RWPE1 (cell line): Measurements from ENCODE around the gene SMURF2.
A peak's percentile ranks its signal among the peaks of the same experiment; 100 is the strongest.
"Not testable (repeated sequence)": the region's sequence is repeated elsewhere in the genome, so short reads cannot be mapped to it uniquely, and the experiment has no call there.

Source experiments
- CTCF ChIA-PET: fragments of 350-600 bp; sonication (Branson Sonifier 250); formaldehyde crosslinking; extraction: SDS; loops from one replicate; lab custom pipeline; 2021; lab: Yijun Ruan, JAX
- POLR2A ChIA-PET: fragments of 400-600 bp; formaldehyde crosslinking; extraction: SDS; loops from one replicate; lab custom pipeline; 2020; ENCODE audit warnings: antibody characterized with exemption; ENCODE audit not compliant: low non-redundant PET; lab: Yijun Ruan, JAX
- DNase-seq: peaks from one replicate; pipeline ENCODE4 v3.0.0; 2012; ENCODE audit warnings: low spot score
- H3K27ac ChIP-seq: fragments of 450-650 bp; 2 replicates; pipeline ENCODE4 v1.5.1; 2017
- CTCF ChIP-seq: fragments of 450-650 bp; conservative IDR thresholded peaks from 2 replicates; pipeline ENCODE4 v1.5.1; 2017; ENCODE audit warnings: low read depth, mild to moderate bottlenecking

SMURF2 gene

GRCh38 chr17:64621772-64622171, 40.3 kb downstream of the SMURF2 start:
- CTCF ChIA-PET, result no interaction called here
- POLR2A ChIA-PET, result no interaction called here
- H3K27ac ChIP-seq, result peak overlapping the region; percentile 46
- TF ChIP-seq CTCF, result no peak
- DNase-seq, result no peak

- H3K27ac ChIP-seq, result no peak overlapping the region
- ChIA-PET CTCF (no interaction called here), POLR2A (no interaction called here)
- no peak for TF ChIP-seq CTCF
- no peak for DNase-seq
Measured at GRCh38 chr17:64618848-64619247, 43.3 kb downstream of the SMURF2 start.

DNA sequence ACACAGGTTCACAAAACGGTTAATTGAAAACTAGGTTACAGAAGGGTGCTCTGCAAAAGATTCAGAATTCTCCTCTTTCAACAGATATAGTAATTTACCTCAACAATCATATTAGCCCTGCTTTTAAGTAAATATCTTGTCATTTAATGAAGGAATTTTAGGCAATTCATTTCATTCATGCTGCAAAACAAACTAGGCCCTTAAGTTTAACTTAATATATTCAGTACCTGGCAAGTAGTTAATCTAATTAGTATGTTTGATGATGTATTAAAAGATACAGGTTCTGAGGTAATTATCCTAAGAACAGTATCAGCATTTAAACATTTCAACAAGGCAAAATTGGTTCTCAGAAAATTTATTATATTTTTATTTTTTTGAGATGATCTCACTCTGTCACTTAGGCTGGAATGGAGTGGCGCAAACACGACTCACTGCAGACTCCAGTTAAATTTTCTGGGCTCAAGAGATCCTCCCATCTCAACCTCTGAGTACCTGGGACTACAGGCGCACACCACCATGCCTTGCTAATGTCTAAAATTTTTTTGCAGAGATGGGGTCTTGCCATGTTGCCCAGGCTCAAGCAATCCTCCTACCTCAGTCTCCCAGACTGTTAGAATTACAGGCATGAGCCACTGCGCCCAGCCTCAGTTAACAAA, 44.9 kb downstream of the SMURF2 start:
- CTCF ChIA-PET, result interaction anchor here (0.6 kb wide), 2 partner anchors 28 to 32 kb away, joined by 3 read pairs; no protein-coding TSS in a partner anchor
- DNase-seq, result no peak
- no peak for TF ChIP-seq CTCF

GRCh38 chr17:64615028-64615677, 47.0 kb downstream of the SMURF2 start:
- CTCF ChIA-PET, result no interaction called here
- TF ChIP-seq CTCF, result no peak
- no peak for DNase-seq
- POLR2A ChIA-PET, result no interaction called here
- no peak overlapping the region for H3K27ac ChIP-seq

More for the DNA sequence above, 44.9 kb downstream of the SMURF2 start:
- POLR2A ChIA-PET, result no interaction called here
- H3K27ac ChIP-seq, result no peak overlapping the region

GRCh38 chr17:64614266-64615027, 47.7 kb downstream of the SMURF2 start:
- TF ChIP-seq CTCF, result no peak
- DNase-seq, result no peak
- H3K27ac ChIP-seq, result no peak overlapping the region
- CTCF ChIA-PET, result interaction anchor here (0.7 kb wide), 1 partner anchor 200 kb away, joined by 3 read pairs; no protein-coding TSS in a partner anchor
- POLR2A ChIA-PET, result interaction anchor here (0.5 kb wide), 1 partner anchor 37 kb away, joined by 4 read pairs; no protein-coding TSS in a partner anchor

DNA sequence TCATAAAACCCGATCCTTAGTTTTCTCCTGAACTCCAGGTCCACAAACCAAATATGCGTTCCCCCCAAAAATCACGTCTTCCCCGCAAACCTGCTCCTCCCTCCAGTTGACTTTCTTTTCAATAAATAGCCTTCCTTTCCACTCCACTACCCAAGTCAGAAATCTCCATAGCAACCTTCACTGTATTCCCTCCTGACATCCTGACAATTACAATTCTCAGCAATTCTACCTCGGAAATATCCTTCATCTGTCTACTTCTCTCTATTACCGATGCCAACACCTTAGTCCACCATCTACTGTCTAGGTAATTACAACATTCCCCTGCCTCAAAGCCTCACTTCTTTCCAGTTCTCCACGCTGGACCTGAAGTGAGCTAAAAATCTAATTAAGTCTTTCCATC, 50.7 kb downstream of the SMURF2 start:
- H3K27ac ChIP-seq, result no peak overlapping the region
- ChIA-PET POLR2A (no interaction called here), CTCF (no interaction called here)
- no peak for TF ChIP-seq CTCF
- no peak for DNase-seq

DNA sequence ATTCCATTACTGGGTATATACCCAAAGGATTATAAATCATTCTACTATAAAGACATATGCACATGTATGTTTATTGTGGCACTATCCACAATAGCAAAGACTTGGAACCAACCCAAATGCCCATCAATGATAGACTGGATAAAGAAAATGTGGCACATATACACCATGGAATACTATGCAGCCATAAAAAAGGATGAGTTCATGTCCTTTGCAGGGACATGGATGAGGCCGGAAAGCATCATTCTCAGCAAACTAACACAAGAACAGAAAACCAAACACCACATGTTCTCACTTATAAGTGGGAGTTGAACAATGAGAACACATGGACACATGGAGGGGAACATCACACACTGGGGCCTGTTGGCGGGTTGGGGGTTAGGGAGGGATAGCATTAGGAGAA, 51.9 kb downstream of the SMURF2 start:
- DNase-seq, POLR2A ChIA-PET, CTCF ChIA-PET: not testable (repeated sequence)

More for the DNA sequence above, 51.9 kb downstream of the SMURF2 start:
- not testable (repeated sequence) for H3K27ac ChIP-seq
